HepG2 (cell line): ENCODE data around the gene ATAD1. TPM values are rescaled to one million over a fixed set of nuclear protein-coding genes. Genes with fewer than 3 reads are reported as not detected.

Source experiments
- ATAC-seq: fragments of 200-7000 bp; cut with Tn5 transposase; 3 replicates; pipeline ENCODE4 v1.9.1; 2020; ENCODE audit warnings: mild to moderate bottlenecking, moderate library complexity
- BruUV-seq: library from RNA; stranded (reverse); fragments of 400-500 nt; replicated peaks from 2 replicates; lab custom pipeline; 2021; lab: Mats Ljungman, UMichigan
- CTCF ChIA-PET: fragments of 300-600 bp; formaldehyde crosslinking; extraction: SDS; loops from one replicate; lab custom pipeline; 2021; ENCODE audit warnings: low total read pairs, inconsistent platforms, low intra/inter-chr PET ratio; lab: Yijun Ruan, JAX
- POLR2A ChIA-PET: fragments of 350-600 bp; sonication (Branson Sonifier 250); formaldehyde crosslinking; loops from one replicate; lab custom pipeline; 2020; ENCODE audit warnings: antibody characterized with exemption, inconsistent platforms; lab: Yijun Ruan, JAX
- DNase-seq: peaks from one replicate; pipeline ENCODE4 v3.0.0-alpha.2; 2015; ENCODE audit warnings: low spot score
- FAIRE-seq: peaks from 3 replicates; lab custom pipeline; 2011; peaks lifted over from hg19 to GRCh38; lab: Jason Lieb, UNC
- H2AFZ ChIP-seq: one replicate; pipeline ENCODE4 v1.6.1; 2011; ENCODE audit warnings: low read length, inconsistent platforms
- H3K27ac ChIP-seq: fragments of 300-600 bp; 3 replicates; pipeline ENCODE4 v1.8.0; 2011; ENCODE audit warnings: mixed run types, mild to moderate bottlenecking, mixed read lengths, low read length, inconsistent platforms; ENCODE audit not compliant: insufficient read depth; ENCODE audit errors: extremely low read length
- H3K27me3 ChIP-seq, 2 experiments: fragments of 200-600 bp in 1 of 2; 2 replicates in 1 of 2; 3 replicates in 1 of 2; pipeline versions ENCODE4 v1.6.0 to v1.8.0; 2011; ENCODE audit warnings: low read length in 2 of 2, mild to moderate bottlenecking in 2 of 2, moderate library complexity in 2 of 2, inconsistent platforms in 1 of 2; ENCODE audit not compliant: insufficient read depth in 2 of 2, control insufficient read depth in 1 of 2
- H3K36me3 ChIP-seq, 2 experiments: fragments of 200-600 bp in 1 of 2; replicated peaks in 1 of 2; 2 replicates in 1 of 2; 3 replicates in 1 of 2; pipeline versions ENCODE4 v1.5.1 to v1.8.0; 2011; ENCODE audit warnings: low read length in 2 of 2, inconsistent platforms in 1 of 2; ENCODE audit not compliant: insufficient read depth in 2 of 2, control insufficient read depth in 1 of 2
- H3K4me1 ChIP-seq: 2 replicates; pipeline ENCODE4 v1.5.1; 2012; ENCODE audit warnings: low read length, inconsistent platforms; ENCODE audit not compliant: insufficient read depth
- H3K4me2 ChIP-seq: 2 replicates; pipeline ENCODE4 v1.6.0; 2011; ENCODE audit warnings: low read depth, low read length, inconsistent platforms
- H3K4me3 ChIP-seq, 3 experiments: fragments of 200-600 bp in 1 of 3; sonication (generic), shearing (Covaris generic) in 1 of 3; replicated peaks in 1 of 3; 2 replicates each; pipeline ENCODE4 v1.5.1; 2011 to 2016; ENCODE audit warnings: low read length in 3 of 3, inconsistent platforms in 2 of 3, low read depth in 2 of 3, mild to moderate bottlenecking in 2 of 3, control low read depth in 1 of 3, mixed read lengths in 1 of 3; ENCODE audit not compliant: insufficient read depth in 1 of 3
- H3K79me2 ChIP-seq: one replicate; pipeline ENCODE4 v1.6.1; 2011; ENCODE audit warnings: low read length, inconsistent platforms; ENCODE audit not compliant: insufficient read depth
- H3K9ac ChIP-seq: 2 replicates; pipeline ENCODE4 v1.6.0; 2011; ENCODE audit warnings: mild to moderate bottlenecking, low read depth, low read length, inconsistent platforms; ENCODE audit not compliant: insufficient read depth
- H3K9me3 ChIP-seq: 2 replicates; pipeline ENCODE4 v1.5.1; 2012; ENCODE audit warnings: mild to moderate bottlenecking, low read length
- H4K20me1 ChIP-seq: 2 replicates; pipeline ENCODE4 v1.6.0; 2011; ENCODE audit warnings: inconsistent platforms, mild to moderate bottlenecking, low read length, moderate library complexity; ENCODE audit not compliant: insufficient read depth
- ATF2 ChIP-seq: sonication (generic); formaldehyde crosslinking; IDR thresholded peaks from 2 replicates; pipeline ENCODE4 v1.4.0; 2020; ENCODE audit warnings: missing genetic modification reagents
- NFE2L2 ChIP-seq: fragments of 150-350 bp; IDR thresholded peaks from 2 replicates; pipeline ENCODE4 v1.6.1; 2014; ENCODE audit warnings: low read length
- ZNF331 ChIP-seq: sonication (generic); formaldehyde crosslinking; IDR thresholded peaks from 2 replicates; pipeline ENCODE4 v1.4.0; 2020; ENCODE audit warnings: missing genetic modification reagents
- ZNF383 ChIP-seq: sonication (generic); formaldehyde crosslinking; IDR thresholded peaks from 2 replicates; pipeline ENCODE4 v1.4.0; 2020; ENCODE audit warnings: missing genetic modification reagents, mild to moderate bottlenecking, borderline replicate concordance
- WGBS: methylation state at CpG from one replicate; pipeline ENCODE4 v1.1.6; 2017; ENCODE audit warnings: low lambda C conversion rate; 5-methylcytosine and 5-hydroxymethylcytosine counted together
- in situ Hi-C: cut with HindIII; loops from 2 replicates; pipeline ENCODE4 v1.10.0; 2017; ENCODE audit warnings: low pct_unique_long_range_greater_than_20kb; ENCODE audit not compliant: extremely low pct_ligation_motif_present
- intact Hi-C: fragments of 100-400 bp; cut with micrococcal nuclease; formaldehyde crosslinking; loops from one replicate; pipeline ENCODE4 v1.10.0; 2022; ENCODE audit not compliant: unreplicated experiment
- polyA plus RNA-seq, 8 experiments: library from polyadenylated mRNA; depleted of rRNA in 3 of 8; stranded (reverse) in 7 of 8; unstranded in 1 of 8; fragments of >200 nt; fragmentation: Illumina TruSeq in 4 of 8; extraction: Trizol in 4 of 8; gene quantifications; 2 replicates each; pipeline versions ENCODE4 v1.2.1 to v1.2.3, GENCODE V29; 2011 to 2016; ENCODE audit warnings: low read depth in 4 of 8, missing spikeins in 1 of 8, mixed read lengths in 1 of 8; ENCODE audit not compliant: insufficient read depth in 1 of 8
- total RNA-seq, 5 experiments: library from RNA; depleted of rRNA; stranded (reverse); fragments of >200 nt; fragmentation: Illumina TruSeq; extraction: Trizol; gene quantifications; 2 replicates each; pipeline ENCODE4 v1.2.3, GENCODE V29; 2016; ENCODE audit warnings: low read depth in 1 of 5
- TF ChIP-seq, protein P1 (sequence below): sonication (generic); formaldehyde crosslinking; IDR thresholded peaks from 2 replicates; pipeline ENCODE4 v1.4.0; 2020; ENCODE audit warnings: mild to moderate bottlenecking, low read depth, missing genetic modification reagents
- TF ChIP-seq, protein P2 (sequence below): conservative IDR thresholded peaks from 2 replicates; pipeline ENCODE4 v1.6.1; 2018; ENCODE audit warnings: missing genetic modification reagents

Gene ATAD1
- total and polyA plus RNA-seq, 2 of the 13 experiments (the other 11 are each of a cell fraction or from before 2014, with no cell fraction given): 14.9 to 28.2 TPM

DNA sequence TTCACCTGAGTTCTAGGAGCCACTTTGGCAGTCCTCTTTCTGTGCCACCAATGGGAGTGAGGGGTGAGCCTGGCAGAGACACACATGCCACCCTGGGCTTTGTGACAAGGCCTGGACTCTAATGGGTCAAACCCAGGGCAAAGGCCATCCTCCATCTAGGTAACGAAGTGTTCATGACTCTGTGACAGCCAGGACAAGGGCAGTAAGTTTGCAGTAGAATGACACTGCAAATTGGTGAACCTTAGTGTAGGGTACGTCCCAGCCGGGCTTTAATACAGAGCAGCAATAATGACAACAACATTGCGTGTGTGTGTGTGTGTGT is 115.1 kb downstream of the ATAD1 start:
- DNase-seq (no peak), ATAC-seq (peak; percentile 53), FAIRE-seq (no peak)
- H2AFZ ChIP-seq: no peak overlapping the region
- intact Hi-C loops (no loop called here), in situ Hi-C loops (no loop called here)
- H4K20me1 ChIP-seq: no peaks in the 10 kb centered on the region
- CTCF ChIA-PET: no interaction called here
- no peak overlapping the region for H3K4me3 ChIP-seq
- peak overlapping the region; percentile 2; the same call in 1 of the 2 replicates for H3K4me2 ChIP-seq
- TF ChIP-seq ATF2 (CRISPR knock-in tag) (no peak), NFE2L2 (peak; percentile 30; the same call in 1 of the 2 replicates), ZNF331 (CRISPR knock-in tag) (no peak), ZNF383 (CRISPR knock-in tag) (no peak)
- TF ChIP-seq, protein P1, sequence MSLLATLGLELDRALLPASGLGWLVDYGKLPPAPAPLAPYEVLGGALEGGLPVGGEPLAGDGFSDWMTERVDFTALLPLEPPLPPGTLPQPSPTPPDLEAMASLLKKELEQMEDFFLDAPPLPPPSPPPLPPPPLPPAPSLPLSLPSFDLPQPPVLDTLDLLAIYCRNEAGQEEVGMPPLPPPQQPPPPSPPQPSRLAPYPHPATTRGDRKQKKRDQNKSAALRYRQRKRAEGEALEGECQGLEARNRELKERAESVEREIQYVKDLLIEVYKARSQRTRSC (CRISPR knock-in tag): no peak
- TF ChIP-seq, protein P2, sequence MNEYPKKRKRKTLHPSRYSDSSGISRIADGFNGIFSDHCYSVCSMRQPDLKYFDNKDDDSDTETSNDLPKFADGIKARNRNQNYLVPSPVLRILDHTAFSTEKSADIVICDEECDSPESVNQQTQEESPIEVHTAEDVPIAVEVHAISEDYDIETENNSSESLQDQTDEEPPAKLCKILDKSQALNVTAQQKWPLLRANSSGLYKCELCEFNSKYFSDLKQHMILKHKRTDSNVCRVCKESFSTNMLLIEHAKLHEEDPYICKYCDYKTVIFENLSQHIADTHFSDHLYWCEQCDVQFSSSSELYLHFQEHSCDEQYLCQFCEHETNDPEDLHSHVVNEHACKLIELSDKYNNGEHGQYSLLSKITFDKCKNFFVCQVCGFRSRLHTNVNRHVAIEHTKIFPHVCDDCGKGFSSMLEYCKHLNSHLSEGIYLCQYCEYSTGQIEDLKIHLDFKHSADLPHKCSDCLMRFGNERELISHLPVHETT: no peak
- no peaks in the 10 kb centered on the region for H3K36me3 ChIP-seq
- POLR2A ChIA-PET: no interaction called here
- H3K4me1 ChIP-seq: peaks cover 23% of the 10 kb centered on the region
- 0 out of 5 replicates have a peak, but pooled peaks cover 0 to 5% of the 10 kb centered on the region in 2 experiments for H3K27me3 ChIP-seq
- no peaks in the 10 kb centered on the region for H3K9me3 ChIP-seq
- WGBS: 24% methylated on average over 4 of the region's 4 CpGs
- no peak overlapping the region for H3K27ac ChIP-seq
- H3K79me2 ChIP-seq: no peaks in the 10 kb centered on the region
- no peak overlapping the region for H3K9ac ChIP-seq
- BruUV-seq: no TSS peak
